Measurements from ENCODE around the gene GGCT.
"Not testable (repeated sequence)": the region's sequence is repeated elsewhere in the genome, so short reads cannot be mapped to it uniquely, and the experiment has no call there.

The GGCT gene

GRCh38 chr7:30491417-30491816 is 13.2 kb downstream of the GGCT start:
- no peak for DNase-seq
- intact Hi-C loops (cut with DNase I), result no loop called here

GRCh38 chr7:30487371-30487770 is 17.3 kb downstream of the GGCT start:
- no peak for DNase-seq
- intact Hi-C loops (cut with DNase I), result no loop called here

- intact Hi-C loops (cut with DNase I), result no loop called here
These were observed 19.0 kb downstream of the GGCT start for GRCh38 chr7:30485667-30486066.

GRCh38 chr7:30481416-30481815 is 23.2 kb downstream of the GGCT start:
- intact Hi-C loops (cut with DNase I), result not testable (repeated sequence)
- peak in 1 of 42 donors; percentile 38 for DNase-seq

More at GRCh38 chr7:30485667-30486066, 19.0 kb downstream of the GGCT start:
- no peak for DNase-seq

- intact Hi-C loops (cut with DNase I), result no loop called here
- peak in 1 of 42 donors; percentile 40 for DNase-seq
These were observed 25.2 kb downstream of the GGCT start for GRCh38 chr7:30479202-30480120.

- peak in 41 of 42 donors; percentile 40 to 87 (median 74) for DNase-seq
- intact Hi-C loops (cut with DNase I), result no loop called here
These were observed 26.1 kb downstream of the GGCT start, which contains the start of gene NOD1 for GRCh38 chr7:30478349-30479201. Gene NOD1, minus strand, starts transcription at chr7:30478784. Its CDS starts 21,863 bp downstream, at chr7:30456921.

- DNase-seq, result peak in 1 of 42 donors; percentile 21
- intact Hi-C loops (cut with DNase I), result no loop called here
These were observed 28.0 kb downstream of the GGCT start for GRCh38 chr7:30476459-30477145.

- intact Hi-C loops (cut with DNase I), result no loop called here
- DNase-seq, result peak in 1 of 42 donors; percentile 24
These were observed 29.0 kb downstream of the GGCT start for GRCh38 chr7:30475580-30475979.

- DNase-seq, result peak in 1 of 42 donors; percentile 13
- intact Hi-C loops (cut with DNase I), result no loop called here
These were observed 29.7 kb downstream of the GGCT start for GRCh38 chr7:30474893-30475292.

GRCh38 chr7:30474485-30474884 is 30.1 kb downstream of the GGCT start:
- intact Hi-C loops (cut with DNase I), result no loop called here
- peak in 1 of 42 donors; percentile 20 for DNase-seq

- intact Hi-C loops (cut with DNase I), result no loop called here
- DNase-seq, result no peak
These were observed 30.7 kb downstream of the GGCT start for GRCh38 chr7:30473903-30474302.

- DNase-seq, result peak in 2 of 42 donors; percentile 16 to 31
- intact Hi-C loops (cut with DNase I), result no loop called here
These were observed 31.5 kb downstream of the GGCT start for GRCh38 chr7:30472784-30473775.

GRCh38 chr7:30472081-30472783 is 32.4 kb downstream of the GGCT start:
- DNase-seq, result peak in 2 of 42 donors; percentile 12 to 14
- intact Hi-C loops (cut with DNase I), result no loop called here

GRCh38 chr7:30471205-30471604 is 33.4 kb downstream of the GGCT start:
- intact Hi-C loops (cut with DNase I), result no loop called here
- DNase-seq, result peak in 1 of 42 donors; percentile 27

GRCh38 chr7:30470771-30471170 is 33.9 kb downstream of the GGCT start:
- DNase-seq, result peak in 2 of 42 donors; percentile 44 to 61
- intact Hi-C loops (cut with DNase I), result no loop called here

- intact Hi-C loops (cut with DNase I), result no loop called here
- DNase-seq, result peak in 1 of 42 donors; percentile 44
These were observed 34.4 kb downstream of the GGCT start for GRCh38 chr7:30470163-30470770.

- DNase-seq, result peak in 24 of 42 donors; percentile 10 to 76 (median 36)
- intact Hi-C loops (cut with DNase I), result no loop called here
These were observed 35.3 kb downstream of the GGCT start for GRCh38 chr7:30469303-30469702.
